Uterus (tissue), 2 donors: ENCODE results near the gene COBLL1.

Source experiments
- CTCF ChIP-seq, 4 experiments: fragments of 200-600 bp in 2 of 4; fragments of 450-650 bp in 2 of 4; sonication (generic) in 2 of 4; IDR thresholded peaks; one replicate each; pipeline ENCODE4 v1.5.1; 2016 to 2019; ENCODE audit warnings: antibody characterized with exemption in 4 of 4, mild to moderate bottlenecking in 2 of 4, moderate library complexity in 1 of 4
- POLR2A ChIP-seq, 2 donors: fragments of 450-650 bp; IDR thresholded peaks; one replicate each; pipeline ENCODE4 v1.6.1; 2016; ENCODE audit warnings: antibody characterized with exemption in 2 of 2, mild to moderate bottlenecking in 1 of 2, moderate library complexity in 1 of 2

GRCh38 chr2:164871404-164871803, 29.8 kb upstream of the COBLL1 start:
- no peak for TF ChIP-seq POLR2A (IDR thresholded peaks at IDR 0.05)
- no peak for TF ChIP-seq CTCF (IDR thresholded peaks at IDR 0.05)
